HUDEP-2 (cell line): ENCODE results near the gene FAM222B.
A peak's percentile ranks its signal among the peaks of the same experiment; 100 is the strongest.
"Not testable (repeated sequence)": the region's sequence is repeated elsewhere in the genome, so short reads cannot be mapped to it uniquely, and the experiment has no call there.

Experiments used
- DNase-seq, 76 experiments: peaks; one replicate each; lab custom pipeline; 2025; ENCODE audit not compliant: unreplicated experiment in 76 of 76; lab: John Stamatoyannopoulos, UW

Gene FAM222B

DNA sequence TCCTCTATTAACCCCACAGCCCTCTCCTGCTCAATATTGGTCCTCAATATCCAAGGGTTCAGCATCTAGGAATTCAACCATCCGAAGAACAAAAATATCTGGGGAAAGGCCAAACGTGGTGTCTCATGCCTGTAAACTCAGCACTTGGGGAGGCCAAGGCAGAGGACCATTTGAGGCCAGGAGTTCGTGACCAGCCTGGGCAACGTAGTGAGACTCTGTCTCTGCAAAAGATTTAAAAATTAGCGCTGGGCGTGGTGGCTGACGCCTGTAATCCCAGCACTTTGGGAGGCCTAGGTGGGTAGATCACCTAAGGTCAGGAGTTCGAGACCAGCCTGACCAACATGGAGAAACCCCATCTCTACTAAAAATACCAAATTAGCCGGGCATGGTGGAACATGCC lies 4.1 kb upstream of the FAM222B start:
- DNase-seq, result not testable (repeated sequence)

DNA sequence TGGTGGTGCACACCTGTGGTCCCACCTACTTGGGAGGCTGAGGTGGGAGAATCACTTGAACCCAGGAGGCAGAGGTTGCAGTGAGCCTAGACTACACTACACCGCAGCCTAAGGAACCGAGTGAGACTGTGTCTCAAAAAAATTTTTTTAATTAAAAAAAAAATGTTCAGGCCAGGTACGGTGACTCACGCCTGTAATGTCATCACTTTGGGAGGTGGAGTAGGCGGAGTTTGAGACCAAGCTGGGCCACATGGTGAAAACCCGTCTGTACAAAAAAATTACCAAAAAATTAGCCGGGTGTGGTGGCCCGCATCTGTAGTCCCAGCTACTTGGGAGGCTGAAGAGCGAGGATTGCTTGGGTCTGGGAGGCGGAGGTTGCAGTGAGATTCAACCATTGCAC lies 3.6 kb upstream of the FAM222B start:
- DNase-seq, result no peak

DNA sequence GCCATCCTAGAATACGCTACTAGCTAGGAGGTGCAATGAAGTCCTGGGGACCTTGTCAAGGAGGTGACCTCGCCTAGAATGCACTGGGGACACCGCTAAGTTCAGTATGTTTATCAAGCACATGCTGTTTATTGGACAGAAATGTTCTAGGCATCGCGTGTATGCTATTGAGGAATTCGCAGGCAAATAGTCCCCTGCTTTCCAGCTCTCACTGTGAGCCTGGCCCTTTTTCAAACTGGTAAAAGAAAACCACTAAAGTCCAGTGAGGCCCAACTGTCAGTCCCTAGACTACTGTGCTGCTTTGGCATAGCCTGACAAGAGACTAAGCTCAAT lies 1.2 kb upstream of the FAM222B start:
- no peak for DNase-seq

- peak in 1 of 76 experiments; percentile 29 for DNase-seq
Observed at GRCh38 chr17:28841901-28842281, 699 bp downstream of the FAM222B start.

GRCh38 chr17:28839221-28839620 lies 3.4 kb downstream of the FAM222B start:
- DNase-seq, result no peak

GRCh38 chr17:28836541-28836940 lies 6.0 kb downstream of the FAM222B start:
- not testable (repeated sequence) for DNase-seq

DNA sequence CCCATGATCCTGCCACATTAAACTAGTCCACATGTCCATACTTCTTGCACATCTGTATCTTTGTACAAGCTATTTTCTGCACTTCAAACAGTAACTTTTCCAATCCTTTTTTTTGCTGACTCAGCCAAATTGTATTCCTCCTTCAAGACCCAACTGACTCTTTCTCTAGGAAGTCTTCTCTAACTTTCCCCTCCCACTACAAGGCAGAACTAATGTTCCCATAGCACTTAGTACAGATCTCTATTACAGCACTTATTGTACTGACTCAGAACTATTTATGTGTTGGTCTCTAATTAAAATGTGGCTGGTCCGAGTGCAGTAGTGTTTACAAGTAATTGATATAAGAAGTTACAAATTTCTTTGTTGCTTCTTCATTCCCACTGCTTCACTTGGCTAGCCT lies 8.2 kb downstream of the FAM222B start:
- no peak for DNase-seq

- DNase-seq, result no peak
Observed at GRCh38 chr17:28828294-28829040, 14.1 kb downstream of the FAM222B start.

DNA sequence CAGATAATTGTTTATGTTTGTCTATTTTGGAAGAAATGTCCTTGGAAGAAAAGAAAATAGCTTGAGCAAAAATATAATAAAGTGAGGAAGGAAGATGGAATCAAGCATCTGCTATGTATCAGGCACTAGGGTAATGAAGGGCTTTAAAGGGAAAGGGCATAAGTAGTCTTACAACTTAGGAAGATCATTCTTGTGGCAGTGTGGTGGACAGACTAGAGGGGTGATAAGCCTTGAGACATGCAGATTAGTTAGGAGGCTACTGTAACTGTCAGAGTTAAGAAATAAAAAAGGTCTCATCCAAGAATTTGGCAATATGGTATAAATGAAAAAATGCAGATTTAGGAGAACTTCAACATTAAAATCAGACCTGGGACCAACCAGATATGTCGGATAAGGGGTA lies 14.9 kb downstream of the FAM222B start:
- DNase-seq, result peak in 1 of 76 experiments; percentile 14

- DNase-seq, result no peak
Observed at GRCh38 chr17:28819582-28819981, 23.0 kb downstream of the FAM222B start.

GRCh38 chr17:28818819-28819221 lies 23.8 kb downstream of the FAM222B start:
- DNase-seq, result no peak

DNA sequence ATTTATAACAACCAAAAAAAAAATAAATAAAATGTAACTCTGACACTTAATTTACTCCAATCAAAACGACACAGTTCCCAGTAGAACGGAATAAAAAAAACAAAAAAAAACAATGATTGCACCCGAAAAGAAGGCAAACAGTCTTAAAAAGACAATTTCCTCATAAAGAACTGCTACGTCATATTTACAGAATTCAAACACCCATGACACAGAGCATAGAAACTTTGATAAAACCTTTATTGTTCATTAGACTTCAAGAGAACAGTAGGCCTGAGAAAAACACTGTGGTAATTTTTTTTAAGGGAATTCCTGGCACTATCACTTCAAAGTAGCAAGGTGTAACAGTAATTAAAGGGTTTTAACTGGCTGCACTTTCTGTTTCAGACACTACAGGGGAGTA lies 26.1 kb downstream of the FAM222B start:
- DNase-seq, result no peak

DNA sequence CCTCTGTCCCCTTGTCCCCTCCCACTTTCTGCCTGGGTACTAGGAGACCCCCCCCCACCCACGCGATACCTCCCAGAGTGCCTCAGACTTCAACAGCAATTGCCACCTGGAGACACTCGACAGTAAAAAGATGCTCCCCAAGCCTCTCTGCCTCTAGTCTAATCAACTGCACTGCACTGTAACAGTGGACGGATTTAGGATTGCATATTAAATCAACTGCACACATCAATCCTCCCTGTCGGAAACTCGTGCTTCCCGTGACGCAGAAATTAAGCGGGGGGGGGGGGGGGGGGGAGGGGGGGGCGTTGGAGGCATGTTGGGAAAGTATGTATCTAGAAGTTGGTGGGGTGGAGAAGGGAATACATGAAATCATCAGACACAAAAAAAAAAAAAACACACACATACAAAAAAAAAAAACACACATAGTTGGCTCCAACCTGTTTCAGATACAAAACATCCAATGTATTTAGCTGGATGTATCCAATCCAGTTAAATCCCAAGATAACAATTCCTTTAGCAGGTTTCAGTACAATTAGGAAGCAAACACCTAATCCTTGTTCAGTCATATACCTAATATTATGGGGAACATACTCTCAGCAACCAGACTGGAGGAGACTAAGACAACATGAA lies 29.7 kb downstream of the FAM222B start:
- peak in 8 of 76 experiments; percentile 17 to 45 (median 34) for DNase-seq

DNA sequence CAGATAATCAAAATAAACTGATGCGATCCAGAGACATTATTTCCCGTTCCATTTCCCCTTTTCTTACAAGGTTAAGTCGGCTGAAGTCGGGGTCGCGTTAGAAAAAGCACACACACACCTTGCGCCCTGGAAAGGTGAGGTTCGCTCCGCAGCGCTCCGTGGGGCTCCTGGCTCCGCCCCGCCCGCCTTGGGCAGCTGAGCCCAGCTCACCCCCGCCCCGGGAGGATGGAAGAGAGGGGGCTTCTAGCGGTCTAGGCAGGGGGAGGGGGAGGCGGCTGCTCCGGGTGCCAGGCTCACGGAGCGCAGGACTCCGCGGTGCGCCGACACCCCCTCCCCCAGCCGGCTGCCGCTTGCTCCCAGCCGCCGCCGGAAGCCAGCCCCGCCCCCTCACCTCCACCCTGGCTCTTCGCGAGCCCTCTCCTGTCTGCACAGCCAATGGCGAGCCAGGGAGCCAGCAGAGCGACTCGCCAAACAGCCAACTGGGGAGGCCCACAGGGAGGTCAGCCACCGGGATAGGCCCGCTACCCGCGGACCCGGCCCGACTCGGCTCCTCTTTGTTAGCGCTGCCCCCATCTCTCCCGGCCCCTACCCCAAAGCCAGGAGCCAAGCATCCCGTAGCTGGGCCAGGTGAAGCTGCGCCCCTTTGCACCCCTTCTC lies 30.4 kb downstream of the FAM222B start:
- peak; percentile 28 to 97 (median 93) for DNase-seq

DNA sequence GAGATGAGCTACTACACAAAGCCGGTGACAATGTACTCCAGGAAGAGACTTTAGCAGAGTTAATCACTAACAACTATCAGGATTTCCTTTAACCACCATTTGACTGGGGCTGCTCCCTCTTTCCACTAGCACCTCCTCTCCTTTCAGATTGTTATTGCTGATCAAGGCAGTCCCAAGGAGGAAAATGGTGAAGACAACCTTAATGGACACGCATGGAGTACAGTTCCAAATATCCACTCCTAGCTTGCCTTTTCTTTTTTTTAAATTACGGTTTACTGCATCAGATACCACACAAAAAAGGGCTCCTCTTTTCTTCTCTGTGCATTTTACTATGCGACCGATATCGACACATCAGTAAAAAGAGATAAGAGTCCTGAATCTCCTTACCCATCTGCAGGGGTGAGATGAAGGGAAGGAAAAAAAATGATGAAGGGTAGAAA lies 30.9 kb downstream of the FAM222B start:
- DNase-seq, result peak in 5 of 76 experiments; percentile 6 to 36 (median 15)

DNA sequence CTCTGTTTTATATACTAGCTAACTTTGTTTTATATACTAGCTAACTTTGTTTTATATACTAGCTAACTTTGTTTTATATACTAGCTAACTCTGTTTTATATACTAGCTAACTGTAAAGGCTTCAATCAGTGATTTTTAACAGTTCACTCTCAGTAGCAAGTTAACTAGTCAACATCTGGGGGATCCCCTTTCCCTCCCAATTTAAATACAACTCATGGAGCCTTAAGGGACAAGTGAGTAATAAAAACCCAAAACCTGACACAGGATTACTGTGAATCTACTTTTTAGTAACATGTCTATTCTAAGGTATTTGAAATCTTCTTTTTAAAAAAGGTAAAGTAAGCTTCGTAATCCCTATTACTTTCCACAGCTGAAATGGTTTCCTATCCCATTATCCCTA lies 32.2 kb downstream of the FAM222B start:
- DNase-seq, result no peak

DNA sequence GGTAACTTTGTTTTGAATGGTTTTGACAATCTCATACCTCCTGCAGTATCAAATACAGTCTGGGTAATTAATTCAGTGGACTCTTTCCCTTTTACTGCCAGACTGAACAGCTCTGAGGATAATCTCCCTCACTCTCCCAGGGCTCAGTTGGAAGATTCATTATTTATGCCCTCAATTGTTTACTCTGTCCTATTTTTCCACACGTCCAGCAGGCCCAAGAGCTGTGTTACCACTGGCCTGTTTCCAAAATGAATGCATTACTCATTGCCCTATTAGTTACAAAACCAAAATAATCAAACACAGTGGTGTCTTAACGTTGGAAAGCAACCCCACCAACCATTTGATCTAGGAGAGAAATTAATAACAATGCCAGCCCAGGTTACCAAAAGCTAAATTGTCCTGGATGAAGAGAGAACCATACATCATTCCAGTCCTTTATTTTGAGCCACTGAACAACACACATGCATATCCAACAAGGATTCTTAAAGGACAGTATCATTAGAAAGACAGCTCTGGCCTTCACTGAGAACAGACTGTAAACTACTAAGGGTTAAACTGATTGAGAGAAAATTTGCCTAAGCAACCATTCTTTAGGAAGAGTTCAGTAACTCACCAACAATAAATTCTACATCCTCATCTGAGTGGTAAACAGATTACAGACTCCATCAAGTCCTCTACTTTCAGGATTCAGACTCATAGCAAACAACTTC lies 34.5 kb downstream of the FAM222B start:
- no peak for DNase-seq

DNA sequence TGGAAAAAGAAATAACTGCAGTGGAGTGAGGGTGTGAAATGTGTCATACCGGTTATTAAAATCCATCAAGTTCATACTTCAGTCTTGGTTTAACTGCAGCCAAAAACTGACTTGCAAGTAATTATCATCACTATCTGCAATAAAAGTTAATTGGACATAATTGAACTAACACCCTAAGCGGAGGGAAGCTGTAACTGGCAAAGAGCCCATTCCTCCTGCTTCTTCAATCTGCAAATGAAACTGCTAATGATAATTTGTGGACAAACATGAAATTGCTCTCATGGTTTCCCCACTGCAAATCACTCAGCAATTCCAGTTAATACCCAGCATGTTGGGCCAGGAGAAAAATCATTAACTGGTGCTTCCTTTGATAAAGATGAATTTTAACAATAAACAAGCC lies 46.5 kb downstream of the FAM222B start:
- no peak for DNase-seq

DNA sequence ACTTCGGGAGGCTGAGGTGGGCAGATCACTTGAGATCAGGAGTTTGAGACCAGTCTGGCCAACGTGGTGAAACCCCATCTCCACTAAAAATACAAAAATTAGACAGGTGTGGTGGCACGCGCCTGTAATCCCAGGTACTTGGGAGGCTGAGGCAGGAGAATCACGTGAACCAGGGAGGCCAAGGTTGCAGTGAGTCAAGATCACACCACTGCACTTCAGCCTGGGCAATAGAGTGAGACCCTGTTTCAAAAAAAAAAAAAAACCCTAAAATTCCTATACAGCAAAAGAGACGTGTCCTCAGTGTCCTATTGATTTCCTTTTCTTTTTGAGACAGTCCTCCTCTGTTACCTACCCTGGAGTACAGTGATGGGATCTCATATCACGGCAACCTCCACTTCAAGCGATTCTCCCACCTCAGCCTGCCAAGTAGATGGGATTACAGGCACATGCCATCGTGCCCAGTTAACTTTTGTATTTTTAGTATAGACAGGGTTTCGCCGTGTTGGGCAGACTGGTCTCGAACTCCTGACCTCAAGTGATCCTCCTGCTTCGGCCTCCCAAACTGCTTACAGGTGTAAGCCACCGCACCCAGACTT lies 47.6 kb downstream of the FAM222B start:
- DNase-seq, result not testable (repeated sequence)

- no peak for DNase-seq
Observed at GRCh38 chr17:28792877-28793661, 49.5 kb downstream of the FAM222B start.
